WTC11 (cell line): ENCODE data around the gene TAF7. TPM values are rescaled to one million over a fixed set of nuclear protein-coding genes. Genes with fewer than 3 reads are reported as not detected.

Experiments
- ATAC-seq: fragments of 200-7000 bp; cut with Tn5 transposase; 2 replicates; pipeline ENCODE4 v1.10.0; 2021; ENCODE audit warnings: mild to moderate bottlenecking, moderate library complexity
- CTCF ChIA-PET: fragments of 300-600 bp; sonication (Branson Sonifier 250); formaldehyde crosslinking; loops from one replicate; lab custom pipeline; 2021; ENCODE audit warnings: antibody characterized with exemption; lab: Charles Lee
- POLR2A ChIA-PET: fragments of 350-600 bp; sonication (Branson Sonifier 250); formaldehyde crosslinking; loops from one replicate; lab custom pipeline; 2021; ENCODE audit warnings: antibody characterized with exemption; lab: Charles Lee
- DNase-seq: peaks from one replicate; pipeline ENCODE4 v3.0.0; 2021; ENCODE audit warnings: low spot score
- H3K27ac Mint-ChIP-seq: 2 replicates; pipeline ENCODE4 v1.8.0; 2021; ENCODE audit warnings: mixed read lengths
- H3K27me3 Mint-ChIP-seq: 2 replicates; pipeline ENCODE4 v1.8.0; 2021; ENCODE audit warnings: low read depth, mild to moderate bottlenecking, moderate library complexity, mixed read lengths
- H3K36me3 Mint-ChIP-seq: 2 replicates; pipeline ENCODE4 v1.8.0; 2021; ENCODE audit warnings: mixed read lengths
- H3K4me1 Mint-ChIP-seq: 2 replicates; pipeline ENCODE4 v1.8.0; 2022; ENCODE audit warnings: mixed read lengths
- H3K4me3 Mint-ChIP-seq: 2 replicates; pipeline ENCODE4 v1.8.0; 2021; ENCODE audit warnings: mild to moderate bottlenecking, moderate library complexity, mixed read lengths
- H3K9me3 Mint-ChIP-seq: 2 replicates; pipeline ENCODE4 v1.8.0; 2021; ENCODE audit warnings: mixed read lengths
- CTCF ChIP-seq: fragments of 200-600 bp; IDR thresholded peaks from 2 replicates; pipeline ENCODE4 v1.8.0; 2022; ENCODE audit warnings: antibody characterized with exemption
- FOXP4 ChIP-seq: sonication (generic); formaldehyde crosslinking; IDR thresholded peaks from 2 replicates; pipeline ENCODE4 v1.8.0; 2022; ENCODE audit warnings: mild to moderate bottlenecking, missing genetic modification reagents
- IRF1 ChIP-seq: sonication (generic); formaldehyde crosslinking; IDR thresholded peaks from 2 replicates; pipeline ENCODE4 v1.8.0; 2023; ENCODE audit warnings: missing genetic modification reagents
- JAZF1 ChIP-seq: fragments of 250-450 bp; sonication (Bioruptor Pico); IDR thresholded peaks from 2 replicates; pipeline ENCODE4 v1.9.0; 2021; ENCODE audit warnings: moderate library complexity, mild to moderate bottlenecking, inconsistent platforms
- MAX ChIP-seq: sonication (generic); formaldehyde crosslinking; IDR thresholded peaks from 2 replicates; pipeline ENCODE4 v1.8.0; 2022; ENCODE audit warnings: mild to moderate bottlenecking, missing genetic modification reagents
- NR1H2 ChIP-seq: sonication (generic); formaldehyde crosslinking; IDR thresholded peaks from 2 replicates; pipeline ENCODE4 v1.9.0; 2021; ENCODE audit warnings: mild to moderate bottlenecking, moderate library complexity, missing genetic modification reagents
- SMAD4 ChIP-seq: sonication (generic); formaldehyde crosslinking; IDR thresholded peaks from 2 replicates; pipeline ENCODE4 v1.8.0; 2022; ENCODE audit warnings: mild to moderate bottlenecking, missing genetic modification reagents
- SOX15 ChIP-seq: fragments of 250-450 bp; sonication (Bioruptor Pico); IDR thresholded peaks from 2 replicates; pipeline ENCODE4 v1.9.0; 2021; ENCODE audit warnings: mild to moderate bottlenecking
- USF2 ChIP-seq: sonication (generic); formaldehyde crosslinking; IDR thresholded peaks from 2 replicates; pipeline ENCODE4 v1.8.1; 2023; ENCODE audit warnings: mild to moderate bottlenecking, missing genetic modification reagents, moderate library complexity
- ZNF232 ChIP-seq: sonication (generic); formaldehyde crosslinking; IDR thresholded peaks from 2 replicates; pipeline ENCODE4 v1.8.0; 2022; ENCODE audit warnings: mild to moderate bottlenecking, missing genetic modification reagents
- ZNF512 ChIP-seq: sonication (generic); formaldehyde crosslinking; IDR thresholded peaks from 2 replicates; pipeline ENCODE4 v1.8.1; 2022; ENCODE audit warnings: missing genetic modification reagents, borderline replicate concordance
- ZSCAN18 ChIP-seq: fragments of 250-450 bp; sonication (Bioruptor Pico); IDR thresholded peaks from 2 replicates; pipeline ENCODE4 v2.1.2; 2022; ENCODE audit warnings: mild to moderate bottlenecking, moderate library complexity
- total RNA-seq: library from RNA; stranded (reverse); gene quantifications from 3 replicates; pipeline ENCODE4 v1.2.3, GENCODE V29; 2021

TAF7 gene
- total RNA-seq, 1 experiment from 2014 or later, result 96.2 TPM

GRCh38 chr5:141363952-141364660 is 43.5 kb upstream of the TAF7 start, which contains the start of gene PCDHGA5:
PCDHGA5 (plus strand) TSS chr5:141364162; CDS start chr5:141364331, 169 bp downstream.
- CTCF ChIA-PET, result interaction anchor here (0.5 to 2.1 kb wide), 17 partner anchors 10 to 203 kb away, joined by 3 to 11 read pairs (median 4); partner anchors contain the start of genes PCDHB10, PCDHB11, PCDHB14 and PCDHB15
- Mint-ChIP-seq H3K27me3 (peaks cover 21% of the 10 kb centered on the region), H3K27ac (no peak within 1 kb of the TSS), H3K9me3 (peaks cover 60% of the 10 kb centered on the region), H3K4me1 (peaks cover 27% of the 10 kb centered on the region), H3K36me3 (peaks cover 65% of the 10 kb centered on the region), H3K4me3 (peak within 1 kb of the TSS; percentile 2; the same call in 1 of the 2 replicates)
- no peak for DNase-seq
- TF ChIP-seq ZNF512 (CRISPR knock-in tag) (no peak), USF2 (CRISPR knock-in tag) (no peak)
- POLR2A ChIA-PET, result no interaction called here
- no peak for ATAC-seq

GRCh38 chr5:141362719-141363118 is 42.1 kb upstream of the TAF7 start:
- peaks cover 60% of the 10 kb centered on the region for H3K9me3 Mint-ChIP-seq
- ATAC-seq, result no peak
- H3K36me3 Mint-ChIP-seq, result peaks cover 65% of the 10 kb centered on the region
- ChIA-PET POLR2A (no interaction called here), CTCF (interaction anchor here (0.8 to 1.3 kb wide), 5 partner anchors 25 to 201 kb away, joined by 3 to 5 read pairs (median 3); partner anchors contain the start of genes PCDHB14, PCDHB15 and PCDHGB4)
- H3K4me3 Mint-ChIP-seq, result peak overlapping the region; percentile 2; the same call in 1 of the 2 replicates
- H3K4me1 Mint-ChIP-seq, result peaks cover 27% of the 10 kb centered on the region
- no peak for DNase-seq
- TF ChIP-seq IRF1 (CRISPR knock-in tag), result no peak
- H3K27ac Mint-ChIP-seq, result no peak overlapping the region
- peaks cover 21% of the 10 kb centered on the region for H3K27me3 Mint-ChIP-seq

- peaks cover 18% of the 10 kb centered on the region for H3K27me3 Mint-ChIP-seq
- H3K9me3 Mint-ChIP-seq, result peaks cover 64% of the 10 kb centered on the region
- ATAC-seq (no peak), DNase-seq (no peak)
- peaks cover 27% of the 10 kb centered on the region for H3K4me1 Mint-ChIP-seq
- POLR2A ChIA-PET, result no interaction called here
- no peak overlapping the region for H3K4me3 Mint-ChIP-seq
- H3K36me3 Mint-ChIP-seq, result peaks cover 68% of the 10 kb centered on the region
- TF ChIP-seq MAX (CRISPR knock-in tag), result no peak
- no peak for TF ChIP-seq NR1H2 (CRISPR knock-in tag)
- no peak for TF ChIP-seq SMAD4 (CRISPR knock-in tag)
- no peak for TF ChIP-seq ZSCAN18 (CRISPR knock-in tag)
- no peak for TF ChIP-seq JAZF1 (CRISPR knock-in tag)
- TF ChIP-seq CTCF, result no peak
- TF ChIP-seq FOXP4, result no peak
- TF ChIP-seq ZNF232 (CRISPR knock-in tag), result no peak
- TF ChIP-seq SOX15 (CRISPR knock-in tag), result no peak
- CTCF ChIA-PET, result interaction anchor here (0.7 to 1.6 kb wide), 24 partner anchors 9 to 207 kb away, joined by 3 to 16 read pairs (median 5); partner anchors contain the start of genes PCDHB14, PCDHB15, PCDHB16 and PCDHGA1
- H3K27ac Mint-ChIP-seq, result no peak overlapping the region
Measured at GRCh38 chr5:141360685-141361084, 40.1 kb upstream of the TAF7 start.
